HG02885 (cell line): ENCODE data around the gene CAPN3.
"Not testable (repeated sequence)": the region's sequence is repeated elsewhere in the genome, so short reads cannot be mapped to it uniquely, and the experiment has no call there.

Experiments
- ATAC-seq: cut with Tn5 transposase; IDR thresholded peaks from one replicate; pipeline ENCODE4 v1.9.1; 2021; ENCODE audit warnings: mild to moderate bottlenecking; ENCODE audit not compliant: unreplicated experiment, poor library complexity

Gene CAPN3

DNA sequence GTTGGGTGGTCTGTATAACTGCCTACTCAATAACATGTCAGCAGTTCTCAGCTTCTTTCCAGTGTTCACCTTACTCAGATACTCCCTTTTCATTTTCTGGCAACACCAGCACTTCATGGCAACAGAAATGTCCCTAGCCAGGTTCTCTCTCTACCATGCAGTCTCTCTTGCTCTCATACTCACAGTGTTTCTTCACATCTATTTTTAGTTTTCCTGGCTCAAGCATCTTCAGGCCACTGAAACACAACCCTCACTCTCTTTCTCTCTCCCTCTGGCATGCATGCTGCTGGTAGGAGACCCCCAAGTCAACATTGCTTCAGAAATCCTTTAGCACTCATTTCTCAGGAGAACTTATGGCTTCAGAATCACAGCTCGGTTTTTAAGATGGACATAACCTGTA lies at the start of gene CAPN3:
Gene CAPN3 (plus strand): TSS at position 253 of the 400 bp plus-strand sequence. CDS start 305 bp downstream, outside the sequence.
- no peak for ATAC-seq

DNA sequence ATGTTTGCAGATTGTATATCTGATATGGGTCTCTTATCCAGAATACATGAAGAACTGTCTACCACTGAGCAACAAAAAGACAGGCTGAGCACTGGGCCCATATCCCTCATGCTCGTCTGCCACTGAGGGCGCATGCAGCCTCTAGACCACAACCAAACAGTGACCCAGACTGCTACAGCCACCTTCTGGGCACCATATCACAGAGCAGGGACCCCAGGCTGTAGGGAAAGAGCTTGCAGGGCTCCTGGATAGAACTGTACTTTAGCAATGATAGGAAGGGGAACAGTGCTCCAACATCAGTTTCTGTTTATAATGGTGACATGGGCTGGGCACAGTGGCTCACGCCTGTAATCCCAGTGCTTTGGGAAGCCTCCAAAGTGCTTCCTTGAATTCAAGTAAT lies 45.8 kb upstream of the CAPN3 start:
- ATAC-seq: no peak

DNA sequence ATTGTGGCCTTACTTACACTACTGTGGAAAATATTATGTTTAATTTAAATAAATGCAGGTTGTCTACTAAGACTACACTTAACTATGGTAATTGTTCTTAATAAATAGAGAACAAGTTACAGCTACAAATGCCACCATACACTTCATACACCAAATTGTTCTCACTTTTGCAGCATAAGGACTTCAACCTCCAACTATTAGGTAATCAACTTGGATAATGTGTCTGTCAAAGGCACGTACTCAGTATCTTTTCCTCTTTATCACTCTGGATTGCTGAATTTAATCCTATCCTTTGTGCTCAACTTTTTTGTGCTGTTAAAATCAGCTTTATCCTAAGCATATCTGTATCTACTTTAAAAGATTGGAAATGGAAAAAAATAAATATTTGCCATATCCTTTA lies 44.5 kb upstream of the CAPN3 start:
- no peak for ATAC-seq

DNA sequence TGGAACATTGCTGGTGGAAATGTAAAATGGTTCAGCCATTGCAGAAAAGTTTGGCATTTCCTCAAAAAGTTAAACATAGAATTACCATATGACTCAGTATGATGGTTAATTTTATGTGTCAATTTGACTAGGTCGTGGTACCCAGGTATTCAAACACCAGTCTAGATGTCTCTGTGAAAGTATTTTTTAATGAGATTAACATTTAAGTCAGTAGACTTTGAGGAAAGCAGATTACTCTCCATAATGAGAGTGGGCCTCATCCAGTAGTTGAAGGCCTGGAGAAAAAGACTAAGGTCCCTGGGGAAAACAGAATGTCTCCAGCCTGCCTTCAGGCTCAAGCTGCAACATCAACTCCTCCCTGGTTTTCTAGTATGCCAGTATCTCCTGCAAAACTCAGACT lies 43.8 kb upstream of the CAPN3 start:
- ATAC-seq: no peak

DNA sequence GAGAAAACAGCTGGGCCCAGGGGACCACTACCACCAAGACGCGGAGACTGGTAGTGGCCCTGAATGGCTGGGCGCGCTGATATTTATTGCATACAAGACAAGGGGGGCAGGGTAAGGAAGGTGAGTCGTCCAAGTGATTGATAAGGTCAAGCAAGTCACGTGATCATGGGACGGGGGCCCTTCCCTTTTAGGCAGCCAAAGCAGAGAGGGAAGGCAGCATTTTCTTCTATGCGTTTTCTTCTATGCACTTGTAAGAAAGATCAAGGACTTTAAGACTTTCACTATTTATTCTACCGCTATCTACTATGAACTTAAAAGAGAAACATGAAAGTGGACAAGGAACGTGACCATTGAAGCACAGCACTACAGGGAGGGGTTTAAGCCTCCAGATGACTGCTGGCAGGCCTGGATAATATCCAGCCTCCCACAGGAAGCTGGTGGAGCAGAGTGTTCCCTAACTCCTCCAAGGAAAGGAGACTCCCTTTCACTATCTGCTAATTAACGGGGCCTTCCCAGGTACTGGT lies 43.0 kb upstream of the CAPN3 start:
- ATAC-seq: not testable (repeated sequence)

DNA sequence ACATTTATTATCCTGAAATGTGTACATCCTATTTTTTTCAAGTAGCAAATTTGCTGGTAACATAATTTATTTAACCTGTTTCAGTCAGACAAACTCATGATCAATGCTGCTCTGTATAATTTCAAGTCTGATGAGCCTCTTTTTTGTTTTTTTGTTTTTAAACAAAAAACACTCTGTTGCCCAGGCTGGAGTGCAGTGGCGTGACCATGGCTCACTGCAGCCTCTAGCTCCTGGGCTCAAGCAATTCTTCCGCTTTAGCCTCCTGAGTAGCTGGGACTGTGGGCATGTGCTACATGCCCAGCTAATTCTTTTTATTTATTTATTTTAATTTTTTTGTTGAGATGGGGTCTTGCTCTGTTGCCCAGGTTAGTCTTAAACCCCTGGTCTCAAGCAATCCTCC lies 40.1 kb upstream of the CAPN3 start:
- ATAC-seq: no peak

DNA sequence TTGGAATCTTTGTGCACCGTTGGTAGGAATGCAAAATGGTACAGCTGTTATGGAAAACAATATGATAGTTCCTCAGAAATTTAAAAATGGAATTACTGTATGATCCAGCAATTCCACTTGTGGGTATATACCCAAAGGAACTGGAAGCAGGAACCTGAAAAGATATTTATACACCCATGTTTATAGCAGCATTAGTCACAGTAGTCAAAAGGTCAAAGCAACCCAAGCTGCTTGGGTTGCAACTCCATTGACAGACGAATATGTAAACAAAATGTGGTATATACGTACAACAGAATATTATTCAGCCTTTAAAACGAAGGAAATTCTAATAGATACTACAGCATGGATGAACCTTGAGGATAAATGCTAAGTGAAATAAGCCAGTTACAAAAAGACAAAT lies 35.0 kb upstream of the CAPN3 start:
- no peak for ATAC-seq

DNA sequence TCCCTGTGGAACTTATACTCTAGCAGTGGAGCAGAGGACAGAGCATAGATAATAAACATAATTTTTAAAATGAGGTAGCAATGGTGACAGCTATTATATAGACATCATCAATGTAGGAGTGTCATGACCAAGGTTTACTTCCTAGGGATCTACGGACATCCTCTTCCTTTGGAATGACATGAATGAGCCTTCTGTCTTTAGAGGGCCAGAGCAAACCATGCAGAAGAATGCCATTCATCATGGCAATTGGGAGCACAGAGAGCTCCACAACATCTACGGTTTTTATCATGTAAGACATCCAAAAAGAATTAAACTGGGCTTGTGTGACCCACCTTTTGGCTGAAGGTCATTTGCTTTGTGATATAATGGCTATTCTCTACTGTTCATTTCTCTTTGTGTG lies 30.1 kb upstream of the CAPN3 start:
- ATAC-seq: no peak

DNA sequence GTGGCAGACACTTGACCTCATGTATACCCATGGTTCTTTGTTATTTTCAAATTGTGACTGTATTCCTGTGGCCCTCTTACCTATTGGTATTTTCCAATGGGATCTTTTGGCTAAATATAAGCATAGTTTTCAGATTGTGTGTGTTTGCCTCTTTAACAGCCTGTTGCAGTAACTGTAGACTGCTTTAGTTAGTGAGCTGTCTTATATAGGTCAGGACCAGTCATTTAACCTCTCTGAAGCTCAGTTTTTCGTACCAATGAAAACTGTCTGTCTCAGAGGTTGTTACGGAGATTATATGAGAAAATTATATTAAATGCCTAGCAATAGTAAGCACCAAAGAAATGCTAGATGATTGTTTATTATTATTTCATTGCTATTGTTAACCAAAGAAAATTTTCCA lies 29.3 kb upstream of the CAPN3 start:
- no peak for ATAC-seq

DNA sequence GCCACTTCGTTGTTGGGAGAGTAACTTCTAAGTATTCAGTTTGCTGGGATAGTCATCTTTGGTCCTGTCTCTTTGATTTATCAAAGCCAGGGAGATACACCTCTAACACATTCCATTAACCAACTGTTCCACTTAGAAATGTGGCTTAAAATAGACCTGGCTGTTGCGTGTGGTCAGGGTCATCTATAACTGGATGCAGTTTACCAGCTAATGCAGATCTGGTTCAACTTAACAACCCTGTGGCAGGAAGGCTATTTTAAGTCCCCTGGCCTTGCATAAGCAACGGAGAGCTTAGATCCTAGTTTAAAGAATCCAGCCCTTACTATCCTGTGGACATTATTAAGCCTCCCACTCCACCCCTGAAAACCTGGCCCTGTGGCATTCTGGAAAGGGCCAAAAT lies 28.1 kb upstream of the CAPN3 start:
- no peak for ATAC-seq

DNA sequence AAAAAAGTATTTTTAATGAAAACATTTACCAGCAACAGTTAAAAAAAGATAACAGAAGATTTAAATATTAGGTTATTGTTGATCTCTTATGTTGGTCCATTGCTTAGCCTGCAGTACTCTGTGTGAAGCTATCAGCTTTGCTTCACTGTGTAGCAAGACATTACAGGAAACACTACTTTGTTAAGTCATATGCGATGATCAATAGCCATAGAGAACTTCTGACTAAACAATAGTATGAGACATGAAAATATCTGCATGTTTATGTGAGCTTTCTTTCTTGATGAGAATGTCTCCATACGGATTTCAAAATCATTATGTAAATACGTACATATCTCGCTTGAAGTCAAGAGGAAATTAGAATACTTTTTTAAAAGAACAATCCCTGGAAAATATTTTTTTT lies 27.0 kb upstream of the CAPN3 start:
- ATAC-seq: no peak

DNA sequence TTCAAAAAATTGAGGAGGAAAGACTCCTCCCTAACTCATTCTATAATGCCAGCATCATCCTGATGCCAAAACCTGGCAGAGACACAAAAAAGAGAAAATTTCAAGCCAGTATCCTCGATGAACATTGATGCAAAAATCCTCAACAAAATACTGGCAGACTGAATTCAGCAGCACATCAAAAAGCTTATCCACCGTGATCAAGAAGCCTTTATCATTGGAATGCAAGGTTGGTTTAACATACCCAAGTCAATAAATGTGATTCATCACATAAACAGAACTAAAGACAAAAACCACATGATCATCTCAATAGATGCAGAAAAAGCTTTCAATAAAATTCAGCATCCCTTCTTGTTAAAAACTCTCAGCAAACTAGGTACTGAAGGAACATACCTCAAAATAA lies 24.2 kb upstream of the CAPN3 start:
- ATAC-seq: no peak

DNA sequence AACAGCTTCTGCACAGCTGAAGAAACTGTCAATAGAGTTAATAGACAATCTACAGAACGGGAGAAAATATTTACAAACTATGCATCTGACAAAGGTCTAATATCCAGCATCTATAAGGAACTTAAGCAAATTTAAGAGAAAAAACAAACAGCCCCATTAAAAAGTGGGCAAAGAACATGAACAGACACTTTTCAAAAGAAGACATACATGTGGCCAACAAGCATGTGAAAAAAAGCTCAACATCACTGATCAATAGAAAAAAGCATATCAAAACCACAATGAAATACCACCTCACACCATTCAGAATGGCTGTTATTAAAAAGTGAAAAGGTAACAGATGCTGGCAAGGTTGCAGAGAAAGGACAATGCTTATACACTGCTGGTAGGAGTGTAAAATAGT lies 22.7 kb upstream of the CAPN3 start:
- not testable (repeated sequence) for ATAC-seq

DNA sequence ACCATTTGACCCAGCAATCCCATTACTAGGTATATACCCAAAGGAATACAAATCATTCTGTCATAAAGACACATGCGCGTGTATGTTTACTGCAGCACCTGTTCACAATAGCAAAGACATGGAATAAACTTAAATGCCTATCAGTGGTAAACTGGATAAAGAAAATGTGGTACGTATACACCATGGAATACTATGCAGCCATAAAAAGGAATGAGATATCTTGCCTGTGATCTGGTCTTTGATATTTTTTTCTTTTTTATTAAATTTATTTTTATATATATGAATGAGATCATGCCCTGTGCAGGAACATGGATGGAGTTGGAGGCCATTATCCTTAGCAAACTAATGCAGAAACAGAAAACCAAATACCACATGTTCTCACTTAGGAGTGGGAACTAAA lies 22.2 kb upstream of the CAPN3 start:
- ATAC-seq: not testable (repeated sequence)

DNA sequence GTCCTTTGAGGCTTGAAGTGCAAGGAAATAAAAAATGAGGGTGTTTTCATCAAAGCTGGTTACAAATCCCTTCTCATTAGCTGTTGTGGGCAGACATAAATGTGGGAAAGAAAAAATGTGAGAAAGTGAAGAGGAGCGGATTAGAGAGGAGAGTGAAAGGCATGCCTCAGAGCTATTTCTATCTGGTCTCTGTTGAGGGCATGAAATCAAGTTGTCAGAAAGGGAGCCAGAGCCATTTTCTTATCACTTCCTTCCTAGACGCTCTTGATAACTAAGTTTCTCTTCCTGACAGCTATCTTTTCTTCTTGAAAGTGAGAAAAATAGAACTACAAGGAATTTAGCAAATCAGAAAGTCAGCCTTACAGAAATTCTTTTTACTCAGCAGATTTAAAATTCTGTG lies 20.8 kb upstream of the CAPN3 start:
- no peak for ATAC-seq

DNA sequence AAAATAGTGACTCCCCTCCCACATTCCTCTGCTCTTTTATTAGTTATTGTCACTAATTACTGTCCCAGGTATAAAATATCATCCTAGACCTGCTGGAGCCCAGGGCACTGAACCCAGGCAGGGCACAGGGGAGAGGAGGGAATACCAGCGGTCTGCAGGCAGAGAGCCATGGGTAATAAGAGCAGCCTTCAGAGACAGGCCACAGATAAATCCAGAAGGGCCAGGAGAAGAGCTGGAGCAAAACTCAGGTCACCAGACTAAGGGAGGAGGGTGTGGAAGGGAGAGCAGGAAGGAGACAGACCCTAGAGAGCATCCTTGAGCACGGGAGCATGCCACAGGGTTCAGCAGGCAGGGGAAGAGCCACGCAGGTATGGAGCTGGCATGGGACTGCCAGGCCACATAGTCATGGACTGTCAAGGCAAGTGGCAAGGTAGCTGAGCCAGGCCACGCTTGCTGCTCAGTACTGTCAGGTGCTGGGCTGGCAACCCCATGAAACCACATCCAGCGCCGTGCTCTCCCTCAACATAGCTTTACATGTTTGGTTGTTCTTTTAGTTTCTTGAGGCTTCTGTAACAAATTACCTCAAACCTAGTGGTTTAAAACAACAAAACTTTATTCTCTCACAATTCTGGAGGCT lies 15.6 kb upstream of the CAPN3 start:
- no peak for ATAC-seq

DNA sequence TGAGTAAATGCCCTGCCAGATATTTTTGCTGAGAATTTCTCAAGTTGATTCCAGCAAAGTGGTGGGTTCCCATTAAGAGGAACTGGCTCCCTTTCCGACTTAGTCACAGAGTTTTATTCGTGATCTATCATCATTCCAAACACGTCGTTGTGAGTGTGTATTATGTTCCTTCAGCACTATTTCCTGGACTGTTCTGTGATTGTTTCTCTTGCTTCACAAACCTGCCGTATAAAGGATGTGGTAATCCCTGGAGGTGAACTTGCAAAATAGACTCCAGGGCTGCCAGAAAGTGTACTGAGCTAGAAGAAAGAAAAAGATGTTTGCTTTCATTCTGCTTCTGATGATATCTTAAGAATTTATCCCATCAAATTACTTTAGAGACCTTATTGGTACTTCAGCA lies 14.5 kb upstream of the CAPN3 start:
- no peak for ATAC-seq

DNA sequence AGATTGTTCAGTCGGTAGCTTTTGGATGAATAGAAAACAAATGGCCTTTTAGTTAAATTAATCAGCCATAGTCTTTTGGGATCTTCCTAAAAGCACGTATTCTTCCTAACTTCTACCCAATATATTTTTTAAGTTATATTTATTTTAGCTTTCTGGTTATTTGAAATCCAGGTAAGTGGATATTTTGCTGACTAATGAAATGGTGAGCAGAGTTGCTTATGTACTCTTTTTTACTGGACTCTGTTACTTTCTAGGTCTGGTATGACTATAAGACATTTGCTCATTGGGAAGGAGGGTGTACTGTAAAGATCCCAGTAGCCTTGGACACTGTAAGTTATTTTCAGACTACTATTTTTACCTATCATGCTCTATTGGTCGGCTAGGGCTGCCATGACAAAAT lies 13.8 kb upstream of the CAPN3 start:
- ATAC-seq: no peak

DNA sequence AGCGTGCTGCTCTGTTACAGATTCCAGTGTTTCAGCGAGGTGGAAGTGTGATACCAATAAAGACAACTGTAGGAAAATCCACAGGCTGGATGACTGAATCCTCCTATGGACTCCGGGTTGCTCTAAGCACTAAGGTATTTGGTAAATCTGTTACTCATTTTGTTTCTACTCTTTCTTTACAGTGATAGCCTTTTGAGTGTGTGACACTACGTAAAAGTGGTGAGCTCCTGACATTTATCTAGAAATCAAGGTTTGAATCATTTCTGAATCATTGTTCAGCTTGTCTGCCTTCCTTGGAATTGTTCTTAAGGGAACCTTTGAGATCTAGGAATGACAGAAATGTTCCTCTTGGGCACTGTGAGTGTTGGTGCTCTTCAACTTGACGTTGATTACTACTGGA lies 11.2 kb upstream of the CAPN3 start:
- ATAC-seq: no peak

DNA sequence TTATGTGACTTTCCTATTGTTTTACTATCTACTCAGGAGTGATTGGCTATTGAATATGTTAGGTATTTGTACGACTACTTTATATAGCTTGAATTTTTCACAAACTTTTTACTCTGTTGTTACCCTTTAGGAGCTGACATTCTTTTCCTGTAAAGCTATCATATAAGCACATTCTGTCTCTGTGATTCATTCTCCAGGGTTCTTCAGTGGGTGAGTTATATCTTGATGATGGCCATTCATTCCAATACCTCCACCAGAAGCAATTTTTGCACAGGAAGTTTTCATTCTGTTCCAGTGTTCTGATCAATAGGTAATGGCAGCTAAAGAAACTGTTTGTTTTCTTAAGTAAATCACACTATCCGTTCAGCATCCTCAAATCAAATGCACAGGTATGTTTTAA lies 10.1 kb upstream of the CAPN3 start:
- no peak for ATAC-seq

DNA sequence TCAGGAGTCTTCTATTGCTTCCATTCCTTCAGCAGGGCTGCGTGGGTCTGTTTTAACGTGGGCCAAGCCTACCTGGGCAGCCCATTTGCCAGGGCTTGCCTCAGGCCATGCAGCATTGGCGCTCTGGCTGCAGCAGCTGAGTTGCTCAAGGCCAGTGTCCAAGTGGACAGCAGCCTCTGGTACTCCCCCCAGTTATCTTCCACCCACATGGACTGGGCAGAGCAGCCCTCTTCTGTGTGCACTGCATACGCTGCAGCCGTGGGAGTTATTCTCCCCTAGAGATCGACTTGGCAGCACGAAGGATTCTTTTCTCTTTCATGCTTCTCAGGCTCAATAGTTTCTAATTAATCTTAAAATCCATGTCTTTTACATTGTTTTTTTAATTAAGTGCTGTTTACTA lies 6.9 kb upstream of the CAPN3 start:
- no peak for ATAC-seq

DNA sequence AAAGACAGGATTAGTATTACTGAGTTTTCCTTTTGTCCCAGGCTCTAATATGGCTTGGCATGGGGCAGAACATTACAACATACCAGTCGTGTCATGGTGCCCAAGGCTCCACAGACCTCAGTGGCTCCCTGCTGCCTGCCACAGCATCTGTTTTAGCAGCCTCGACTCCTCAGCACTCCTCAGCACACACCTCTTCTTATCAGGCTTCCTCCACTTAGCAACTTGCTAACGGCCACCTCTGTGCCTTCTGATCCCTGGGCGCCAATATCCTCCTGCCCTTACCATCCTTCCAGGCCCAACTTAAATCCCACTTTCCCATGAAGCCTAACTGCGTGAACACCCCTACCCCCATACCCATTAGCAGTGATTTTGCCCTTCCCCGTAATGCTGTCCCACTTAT lies 6.2 kb upstream of the CAPN3 start:
- ATAC-seq: no peak

DNA sequence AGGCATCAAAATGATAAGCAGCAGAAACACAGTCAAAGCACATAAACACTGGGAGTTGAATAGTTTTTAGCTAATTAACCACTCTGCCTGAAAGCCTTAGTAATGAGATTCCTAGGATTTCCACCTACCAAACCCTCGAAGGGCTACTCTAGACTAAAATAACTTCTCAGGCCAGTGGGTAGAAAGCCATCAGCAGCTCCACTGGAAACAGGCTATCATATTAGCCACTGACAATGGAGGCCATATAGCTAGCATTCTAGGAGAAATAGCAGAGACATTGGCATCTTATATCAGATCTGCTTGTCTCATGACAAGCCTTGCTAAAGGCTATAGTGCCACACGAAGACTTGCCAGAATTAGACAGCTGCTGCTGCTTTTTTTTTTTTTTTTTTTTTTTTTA lies 4.5 kb upstream of the CAPN3 start:
- no peak for ATAC-seq
